ENCODE results near the gene EEA1. TPM values are rescaled to one million over a fixed set of nuclear protein-coding genes. Genes with fewer than 3 reads are reported as not detected.
A peak's percentile ranks its signal among the peaks of the same experiment; 100 is the strongest.
"Not testable (repeated sequence)": the region's sequence is repeated elsewhere in the genome, so short reads cannot be mapped to it uniquely, and the experiment has no call there.

The EEA1 gene
- total RNA-seq, 1 experiment from 2014 or later = 6.6 TPM

DNA sequence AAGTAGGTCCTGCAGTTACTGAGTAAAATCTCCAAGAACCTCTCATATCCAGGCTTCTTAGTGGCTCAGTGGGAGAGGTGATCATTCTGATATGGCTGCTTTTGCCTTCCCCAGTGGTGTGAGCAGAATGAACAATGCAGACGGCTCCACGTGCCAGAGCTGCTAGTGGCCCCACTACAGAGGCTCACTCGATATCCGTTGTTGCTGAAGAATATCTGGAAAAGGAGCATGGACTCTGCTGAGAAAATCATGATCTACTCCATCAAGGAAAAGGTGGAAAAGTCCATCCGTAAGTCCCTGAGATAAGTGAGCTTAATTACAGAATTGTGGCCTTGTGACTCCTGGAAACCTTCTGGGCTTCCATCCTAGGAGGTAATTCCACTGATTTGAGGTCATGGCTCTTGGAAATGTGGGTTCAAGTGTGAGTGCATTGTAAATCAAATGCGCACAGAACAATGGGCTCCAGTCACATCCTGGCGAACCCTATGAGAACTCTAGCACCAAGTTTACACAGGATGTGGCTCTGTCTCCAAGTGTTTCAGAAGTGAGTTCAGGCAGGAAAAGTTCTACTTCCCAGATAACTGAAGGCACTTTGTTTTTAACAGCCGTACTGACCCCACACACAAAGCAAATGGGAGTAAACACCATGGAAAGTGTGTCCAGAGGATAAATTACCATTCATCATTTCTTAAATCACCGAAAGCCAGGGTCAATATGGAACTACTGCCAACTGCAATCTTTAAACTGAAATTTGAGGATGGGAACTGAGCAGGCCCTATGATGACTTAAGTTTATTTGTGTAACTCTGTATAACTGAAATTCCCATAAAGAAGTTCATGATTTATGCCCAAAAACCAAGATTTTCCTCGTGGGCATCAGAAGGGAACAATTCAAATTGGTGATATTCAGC is 174.9 kb downstream of the EEA1 start:
- DNase-seq (ENCODE audit: low spot score) = peak; percentile 49

DNA sequence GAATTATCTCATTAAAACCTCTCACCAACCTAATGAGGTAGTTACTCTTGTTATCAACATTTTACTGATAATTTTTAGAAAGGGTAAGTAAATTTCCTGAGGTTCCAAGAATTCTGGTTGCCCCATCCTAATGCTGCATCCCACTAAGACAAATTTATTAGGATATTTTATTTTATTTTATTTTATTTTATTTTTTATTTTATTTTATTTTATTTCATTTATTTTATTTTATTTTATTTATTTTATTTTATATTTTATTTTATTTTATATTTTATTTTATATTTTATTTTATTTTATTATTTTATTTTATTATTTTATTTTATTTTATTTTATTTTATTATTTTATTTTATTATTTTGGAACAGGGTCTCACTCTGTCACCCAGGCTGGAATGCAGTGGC is 179.4 kb downstream of the EEA1 start:
- not testable (repeated sequence) for DNase-seq (ENCODE audit: low spot score)

DNA sequence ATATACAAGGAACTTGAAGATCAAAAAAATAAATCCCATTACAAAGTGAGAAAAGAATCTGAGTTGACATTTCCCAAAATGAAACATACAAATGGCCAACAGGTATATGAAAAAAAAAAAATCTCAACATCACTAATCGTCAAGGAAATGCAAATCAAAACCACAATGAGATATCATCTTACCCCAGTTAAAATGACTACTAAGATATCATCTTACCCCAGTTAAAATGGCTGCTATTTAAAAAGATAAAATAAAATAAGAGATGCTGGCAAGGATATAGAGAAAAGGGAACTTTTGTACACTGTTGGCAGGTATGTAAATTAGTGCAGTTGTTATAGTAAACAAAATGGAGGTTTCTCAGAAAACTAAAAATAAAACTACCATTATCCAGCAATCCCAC is 181.9 kb downstream of the EEA1 start:
- no peak for DNase-seq (ENCODE audit: low spot score)

DNA sequence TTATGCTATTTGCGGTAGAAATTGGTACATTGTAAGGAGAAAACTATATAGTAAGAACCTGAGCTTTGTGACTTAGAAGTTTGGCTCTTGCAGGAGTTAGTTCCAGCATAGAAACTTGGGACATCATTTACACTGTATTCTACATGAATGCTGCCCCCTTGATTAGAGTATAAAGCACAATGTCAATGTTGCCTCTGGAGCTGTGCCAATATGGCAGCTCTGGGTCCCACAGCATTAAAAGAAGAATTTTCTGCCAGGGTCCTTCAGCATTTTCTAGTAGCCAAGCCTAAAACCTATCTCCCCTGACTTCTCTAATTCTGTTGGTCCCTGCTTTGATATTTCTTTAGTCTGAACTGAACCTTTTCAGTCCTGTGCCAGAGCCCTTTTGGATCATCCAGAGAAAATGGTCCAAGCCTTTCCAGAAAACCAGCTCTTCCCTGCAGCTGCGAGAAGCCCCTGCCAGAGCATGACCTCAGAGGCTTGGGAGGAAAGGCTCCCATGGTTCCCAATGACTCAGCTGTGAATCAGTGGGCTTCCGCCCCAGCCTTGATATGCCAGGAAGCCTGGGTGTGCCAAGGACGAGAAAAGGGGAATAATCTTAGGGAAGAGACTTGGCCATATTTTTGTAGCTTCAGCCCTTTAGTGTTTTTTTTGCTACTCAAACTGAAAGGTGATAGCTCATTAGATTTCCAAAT is 183.1 kb downstream of the EEA1 start:
- peak; percentile 82 for DNase-seq (ENCODE audit: low spot score)

DNA sequence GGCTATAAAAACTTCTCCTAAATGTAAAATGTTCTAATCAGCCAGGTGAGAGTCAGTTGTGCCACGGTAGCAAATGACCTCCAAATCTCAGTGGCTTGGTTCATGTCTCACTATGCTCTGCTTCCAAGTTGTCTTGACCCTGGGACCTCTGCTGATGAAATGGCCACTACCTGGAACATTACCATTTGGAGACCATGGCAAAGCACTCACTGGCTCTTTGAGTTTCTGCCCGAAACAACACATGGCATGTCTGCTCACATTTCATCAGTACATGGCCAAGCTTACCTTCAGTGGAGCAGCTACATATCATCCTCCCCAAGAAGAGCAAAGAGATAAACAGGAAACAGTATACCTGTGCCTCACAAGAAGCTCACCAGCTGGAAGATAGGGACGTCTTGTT is 186.1 kb downstream of the EEA1 start:
- DNase-seq (ENCODE audit: low spot score) = no peak

DNA sequence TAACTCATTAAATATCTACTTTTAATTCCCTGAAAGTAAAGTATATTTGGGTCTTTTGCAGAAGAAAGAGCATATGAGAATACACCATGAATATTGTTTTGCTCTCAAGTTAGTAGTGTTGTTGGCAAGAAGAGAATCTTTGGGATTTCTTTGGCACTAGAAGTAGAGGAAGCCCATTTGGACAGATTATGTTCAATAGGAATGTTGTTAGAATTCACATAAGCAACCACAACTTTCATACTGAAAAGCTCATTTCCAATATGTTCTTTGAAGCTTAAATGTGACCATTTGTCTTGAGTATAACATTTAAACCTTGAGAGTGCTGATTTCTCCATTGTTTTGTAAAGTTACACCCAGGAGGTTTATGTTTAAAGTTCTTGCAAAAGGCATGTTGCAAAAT is 188.7 kb downstream of the EEA1 start:
- no peak for DNase-seq (ENCODE audit: low spot score)

DNA sequence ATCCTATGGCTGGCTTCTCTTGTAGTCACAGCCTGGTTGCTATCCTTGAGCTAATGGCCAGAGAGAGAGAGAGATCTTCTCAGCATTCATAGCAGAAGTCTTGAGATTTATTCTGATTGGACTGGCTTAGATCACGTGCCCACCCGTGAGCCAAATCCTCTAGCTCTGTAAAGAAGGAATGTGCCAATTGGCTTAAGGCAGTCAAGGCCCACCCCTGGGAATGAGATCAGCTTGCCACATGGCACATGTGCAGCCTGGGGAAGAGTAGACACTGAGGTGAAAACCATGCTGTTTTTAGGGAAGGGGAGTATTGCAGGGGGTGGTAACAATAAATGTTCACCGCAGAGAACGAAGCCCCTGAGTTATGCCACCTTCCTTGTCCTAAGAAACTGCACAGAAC is 190.0 kb downstream of the EEA1 start:
- peak; percentile 34 for DNase-seq (ENCODE audit: low spot score)

DNA sequence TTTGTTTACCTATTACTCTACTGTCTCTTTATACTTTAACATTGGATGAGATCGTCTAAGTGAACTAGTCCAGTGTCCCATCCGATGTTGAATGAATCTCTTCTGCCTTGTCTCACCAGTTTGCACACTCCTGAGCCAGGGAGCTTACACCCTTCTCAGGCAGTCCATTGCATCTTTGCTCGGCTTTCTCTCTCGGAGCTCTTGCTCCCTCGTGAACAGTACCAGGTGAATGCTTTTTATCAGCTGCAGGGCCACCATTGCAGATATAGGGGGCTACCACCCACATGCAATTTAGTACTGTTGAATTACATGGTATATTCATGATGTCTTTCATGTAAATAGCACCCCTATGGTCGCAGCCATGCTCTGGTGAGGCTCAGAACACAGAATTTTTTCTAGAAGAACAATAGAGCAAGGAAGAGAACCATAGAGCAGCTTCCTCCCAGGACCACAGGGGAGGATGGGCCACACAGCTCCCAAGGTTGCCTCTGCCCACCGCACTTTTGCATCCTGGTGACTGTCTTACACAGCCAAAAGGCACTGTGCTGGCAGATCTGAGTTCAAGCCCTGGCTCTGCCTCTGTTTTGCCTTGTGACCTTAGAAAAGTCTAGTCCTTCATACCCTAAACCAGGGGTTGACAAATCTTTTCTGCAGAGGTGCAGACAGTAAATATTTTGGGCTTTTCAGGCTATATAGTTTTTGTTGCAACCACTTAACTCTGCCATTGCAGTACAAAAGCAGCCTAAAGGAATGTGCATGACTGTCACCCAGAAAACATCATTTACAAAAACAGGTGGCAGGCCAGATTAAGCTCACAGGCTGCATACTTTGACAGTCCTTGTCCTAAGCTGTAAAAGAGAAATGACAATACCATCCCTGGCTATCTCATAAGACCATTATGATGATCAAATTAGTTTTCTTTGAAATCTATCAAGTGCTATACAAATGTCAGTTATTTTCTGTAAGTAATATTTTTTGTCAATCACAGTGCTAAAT is 190.9 kb downstream of the EEA1 start:
- DNase-seq (ENCODE audit: low spot score) = no peak

DNA sequence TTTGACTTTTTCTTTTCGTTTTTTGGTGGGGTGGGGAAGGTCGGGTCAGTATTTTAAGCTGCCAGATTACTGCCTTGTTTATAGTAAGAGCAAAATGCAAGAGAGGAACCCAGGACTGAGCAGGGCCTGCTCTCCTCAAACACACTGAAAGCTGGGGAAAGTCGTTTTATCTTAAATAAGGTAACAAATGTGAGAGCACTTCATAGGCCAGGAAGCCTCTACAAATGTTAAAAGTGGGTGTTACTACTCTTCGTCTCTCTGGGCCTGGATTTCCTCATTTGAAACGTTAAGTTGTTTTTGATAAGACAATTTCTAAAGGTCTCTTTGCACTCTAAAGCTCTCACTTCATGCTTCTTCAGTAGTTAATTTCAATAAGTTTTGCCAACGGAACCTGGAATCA is 192.5 kb downstream of the EEA1 start:
- DNase-seq (ENCODE audit: low spot score) = no peak

DNA sequence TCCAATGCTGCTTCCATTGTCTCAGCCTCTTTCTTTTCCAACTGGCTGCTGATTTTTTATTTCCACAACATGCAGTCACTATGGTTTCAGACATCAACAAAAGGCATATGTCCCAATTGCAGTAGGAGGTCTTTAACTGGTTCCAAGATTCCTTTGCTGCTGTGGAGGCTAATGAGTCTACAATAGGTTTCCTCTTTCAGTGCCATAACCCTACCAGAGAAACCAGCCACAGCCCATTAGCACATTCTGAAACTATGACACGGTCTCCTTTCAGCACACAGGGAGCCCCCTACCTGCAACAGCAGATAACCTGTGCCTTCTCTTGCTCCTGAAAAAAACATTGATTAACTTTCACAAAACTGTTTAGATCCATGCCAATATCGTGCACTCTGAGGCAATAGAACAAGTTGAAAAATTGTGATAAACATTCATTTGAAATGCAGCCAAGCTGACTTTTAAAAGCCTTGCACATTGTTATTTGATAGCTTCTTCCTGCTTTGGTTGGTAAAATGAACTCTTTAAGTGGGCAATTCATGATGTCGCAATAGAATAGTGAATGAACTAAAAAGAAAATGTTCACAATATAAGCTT is 193.9 kb downstream of the EEA1 start:
- DNase-seq (ENCODE audit: low spot score) = peak; percentile 93

DNA sequence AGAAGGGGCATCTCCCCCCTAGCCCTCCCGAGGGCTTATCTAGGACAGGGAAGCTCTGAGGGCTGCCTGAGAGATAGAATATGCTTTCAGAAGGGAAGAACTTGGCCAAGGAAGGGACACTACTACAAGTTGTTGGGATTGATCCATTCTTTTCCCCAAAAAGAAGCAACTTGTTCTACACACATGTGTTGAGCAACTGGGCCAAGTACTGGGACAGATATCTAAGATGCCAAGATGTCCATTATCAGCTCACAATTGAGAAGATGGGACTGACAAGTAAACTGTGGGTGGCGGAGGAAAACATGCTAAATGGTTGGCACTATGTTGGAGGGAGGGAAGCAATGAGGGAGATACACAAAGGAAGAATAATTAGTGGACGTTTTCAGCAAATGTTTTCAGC is 195.4 kb downstream of the EEA1 start:
- DNase-seq (ENCODE audit: low spot score) = no peak

DNA sequence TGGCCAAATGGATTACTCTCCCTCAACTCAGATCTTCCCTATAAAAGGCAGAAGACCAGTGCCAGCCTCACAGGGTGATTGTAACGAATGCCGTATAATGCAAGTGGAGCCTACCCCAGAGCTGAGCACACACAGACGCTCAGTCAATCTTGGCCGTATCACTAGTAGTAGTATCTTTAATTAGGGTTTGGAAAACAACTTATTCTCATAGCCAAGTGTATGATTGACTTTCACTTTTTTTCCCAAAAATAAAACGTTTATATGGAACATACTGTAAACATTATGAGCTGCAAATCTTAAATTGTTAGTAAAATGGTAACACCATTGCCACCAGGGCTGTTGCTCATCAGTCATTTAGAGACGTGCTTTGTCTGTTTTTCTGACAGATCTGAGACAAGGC is 195.9 kb downstream of the EEA1 start:
- DNase-seq (ENCODE audit: low spot score) = no peak

DNA sequence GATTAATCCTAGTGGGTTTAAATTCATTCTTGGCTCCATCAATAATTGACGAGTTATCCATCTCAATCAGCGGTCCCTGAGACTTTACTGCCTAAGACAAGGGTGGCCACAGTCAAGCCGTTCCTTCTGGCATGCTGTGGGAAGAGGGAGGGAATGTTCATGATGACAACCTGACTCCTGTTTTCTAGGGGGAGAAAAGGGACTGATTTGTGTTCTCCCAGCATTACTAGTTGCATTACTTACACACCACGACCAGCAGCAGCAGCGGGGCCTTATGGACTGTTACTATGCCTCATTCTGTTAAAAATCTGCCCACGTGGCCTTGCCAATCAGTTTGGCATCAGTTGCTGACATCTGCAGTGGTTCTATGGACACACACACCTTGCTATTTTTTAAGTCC is 196.4 kb downstream of the EEA1 start:
- DNase-seq (ENCODE audit: low spot score) = no peak

DNA sequence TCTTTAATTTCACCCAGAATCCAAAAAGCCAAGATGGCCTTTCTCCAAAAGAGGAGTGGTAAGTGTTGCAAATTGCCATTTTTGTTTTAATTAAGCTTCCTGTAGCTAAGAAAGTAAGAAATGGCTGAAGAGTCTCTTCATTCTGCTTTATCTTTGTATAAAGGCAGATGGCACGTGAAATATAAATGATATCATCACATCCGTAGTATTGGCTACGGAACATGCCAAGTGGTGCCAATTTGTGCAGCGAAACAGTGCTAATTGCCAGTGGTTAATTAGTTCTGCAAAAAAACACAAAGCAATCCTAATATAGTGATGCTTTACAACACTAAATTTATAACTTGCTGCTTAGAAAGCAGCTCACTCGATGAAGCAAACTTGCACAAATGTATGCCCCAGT is 196.9 kb downstream of the EEA1 start:
- no peak for DNase-seq (ENCODE audit: low spot score)

DNA sequence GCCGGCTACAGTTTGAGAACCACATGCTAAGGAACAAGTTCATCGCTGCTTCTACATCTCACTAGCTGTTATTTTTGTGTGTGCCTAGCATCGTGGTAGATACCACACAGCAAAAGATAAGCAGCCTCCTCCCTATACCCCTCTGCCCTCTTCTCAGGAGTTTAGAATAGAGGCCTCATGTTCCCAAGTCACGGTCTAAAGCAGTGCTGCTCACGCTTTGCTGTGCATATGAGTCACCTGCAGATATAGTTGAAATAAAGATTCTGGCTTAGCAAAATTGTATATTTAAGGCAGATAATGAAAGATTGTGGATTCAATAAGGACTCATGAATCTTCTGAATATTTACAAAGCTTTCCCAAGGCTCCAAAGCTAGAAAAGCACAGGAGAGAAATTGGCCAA is 198.3 kb downstream of the EEA1 start:
- DNase-seq (ENCODE audit: low spot score) = no peak

DNA sequence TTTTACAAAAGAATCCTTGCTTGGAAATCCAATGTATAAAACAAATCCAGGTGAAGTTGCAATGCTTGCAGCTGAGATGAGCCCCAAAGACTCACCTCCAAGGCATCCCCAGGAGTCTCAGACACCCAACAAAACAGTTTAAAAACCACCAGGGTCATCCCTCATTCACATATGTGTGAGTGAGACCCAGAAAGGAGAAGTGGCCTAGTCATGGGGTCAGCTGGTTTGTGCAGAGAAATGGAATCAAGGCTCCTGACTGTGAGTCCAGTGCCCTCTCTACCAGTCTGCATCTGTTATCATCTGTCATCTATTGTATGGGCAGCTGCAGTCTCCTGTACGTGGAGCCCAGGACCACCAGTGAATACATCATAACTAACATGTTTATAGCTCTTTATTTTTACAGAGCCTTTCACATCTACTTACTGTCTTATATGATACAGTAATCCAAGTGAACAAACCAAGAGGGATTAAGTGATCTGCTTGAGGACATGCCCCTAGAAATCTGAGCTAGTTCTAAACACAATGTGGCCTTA is 199.3 kb downstream of the EEA1 start:
- DNase-seq (ENCODE audit: low spot score) = no peak

DNA sequence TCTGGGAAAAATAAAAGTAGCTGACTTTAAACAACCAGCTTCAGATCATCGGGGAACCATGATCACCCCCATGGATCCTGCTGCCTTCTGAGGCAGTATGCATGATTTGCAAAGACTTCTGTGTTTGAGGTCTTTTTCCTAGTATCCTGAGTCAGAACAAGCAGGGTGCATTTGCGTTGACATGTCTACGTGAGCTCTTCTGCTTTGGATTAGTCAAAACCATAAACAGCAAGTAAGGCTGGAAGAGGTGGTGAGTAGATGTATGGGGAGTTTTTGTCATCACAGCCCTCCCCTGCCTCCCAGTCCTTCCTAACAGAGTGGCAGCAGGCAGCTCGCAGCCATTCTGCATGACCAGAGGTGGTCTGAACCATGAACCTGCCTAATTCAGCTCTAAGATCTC is 202.2 kb downstream of the EEA1 start:
- DNase-seq (ENCODE audit: low spot score) = no peak

DNA sequence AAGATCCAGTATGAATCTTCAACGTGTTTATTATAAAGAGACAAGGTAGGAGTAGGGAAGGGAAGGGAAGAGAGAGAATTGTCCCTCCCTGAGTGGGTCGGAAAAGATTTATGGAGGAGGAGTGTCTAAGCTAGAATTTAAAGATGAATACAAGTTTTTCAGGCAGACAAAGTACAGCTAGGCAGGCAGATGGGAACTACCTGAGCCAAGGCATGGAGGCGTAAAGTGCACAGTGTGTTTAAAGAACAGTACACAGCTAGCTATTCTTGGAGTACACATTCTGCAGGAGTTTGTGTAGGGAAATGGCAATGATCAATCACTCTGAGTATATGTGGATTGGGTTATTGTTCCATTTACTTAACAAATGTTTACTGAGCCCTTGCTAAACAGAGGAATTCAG is 206.2 kb downstream of the EEA1 start:
- DNase-seq (ENCODE audit: low spot score) = no peak

DNA sequence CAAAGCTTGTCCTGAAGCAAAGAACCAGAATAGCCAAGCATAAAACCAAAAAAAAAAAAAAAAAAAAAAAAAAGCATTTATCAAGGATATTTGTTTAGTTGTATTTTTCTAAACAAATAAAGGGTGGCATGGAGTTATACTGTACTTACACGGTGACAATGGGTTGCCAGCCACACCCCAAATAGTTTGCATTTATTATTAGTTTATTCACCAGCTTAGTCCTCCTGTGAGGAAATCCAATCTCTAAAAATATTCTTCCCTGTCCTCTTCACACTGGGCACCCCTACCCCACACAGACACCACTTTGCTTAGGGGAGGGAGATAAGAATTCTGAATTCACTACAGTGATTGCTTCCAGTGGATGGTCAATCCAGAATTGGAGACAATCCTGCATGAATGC is 207.4 kb downstream of the EEA1 start:
- no peak for DNase-seq (ENCODE audit: low spot score)

DNA sequence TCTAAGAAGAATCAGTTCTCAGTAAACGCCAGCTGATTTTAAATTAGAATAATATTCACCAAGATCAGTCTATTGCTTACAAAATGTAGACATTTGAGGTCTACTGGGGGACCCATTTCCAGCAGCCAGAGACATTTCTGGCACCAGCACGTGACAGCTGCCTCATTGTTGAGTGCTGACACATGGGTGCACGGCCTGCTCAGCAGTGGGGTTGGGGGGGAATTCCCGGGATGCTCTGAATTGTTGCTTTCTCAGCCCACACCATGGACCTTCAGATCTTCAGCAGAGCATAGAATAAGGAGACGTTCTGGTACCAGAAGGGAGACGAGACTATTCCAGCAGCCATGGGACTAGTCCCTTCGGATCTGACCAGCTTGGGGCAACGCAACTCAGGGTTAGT is 208.0 kb downstream of the EEA1 start:
- no peak for DNase-seq (ENCODE audit: low spot score)
